Skeletal muscle satellite cell (primary cell): ENCODE data around the gene ALG5.
A peak's percentile ranks its signal among the peaks of the same experiment; 100 is the strongest.

ENCODE experiments used
- H3K27me3 ChIP-seq: 2 replicates; pipeline ENCODE4 v1.7.0; 2013; ENCODE audit warnings: low read length; ENCODE audit not compliant: control insufficient read depth, insufficient read depth
- H3K36me3 ChIP-seq: 2 replicates; pipeline ENCODE4 v1.7.0; 2013; ENCODE audit warnings: mild to moderate bottlenecking, control low read depth, low read length; ENCODE audit not compliant: insufficient read depth
- H3K4me1 ChIP-seq: 2 replicates; pipeline ENCODE4 v1.7.0; 2013; ENCODE audit warnings: low read length; ENCODE audit not compliant: control insufficient read depth, insufficient read depth
- H3K4me2 ChIP-seq: 2 replicates; pipeline ENCODE4 v1.7.0; 2013; ENCODE audit warnings: mild to moderate bottlenecking, low read length
- H3K4me3 ChIP-seq: 2 replicates; pipeline ENCODE4 v1.7.0; 2013; ENCODE audit warnings: low read length
- H3K9ac ChIP-seq: 2 replicates; pipeline ENCODE4 v1.7.0; 2013; ENCODE audit warnings: mild to moderate bottlenecking, low read depth, low read length, moderate library complexity
- H3K9me3 ChIP-seq: replicated peaks from 2 replicates; pipeline ENCODE4 v1.7.0; 2013; ENCODE audit warnings: mild to moderate bottlenecking, control low read depth, low read length

The ALG5 gene

GRCh38 chr13:37011788-37012187 lies 12.6 kb upstream of the ALG5 start:
- Histone ChIP-seq H3K27me3 (no peaks in the 10 kb centered on the region), H3K4me2 (no peak overlapping the region), H3K9me3 (no peaks in the 10 kb centered on the region), H3K4me1 (no peaks in the 10 kb centered on the region), H3K4me3 (no peak overlapping the region), H3K9ac (no peak overlapping the region), H3K36me3 (peaks cover 75% of the 10 kb centered on the region)

- Histone ChIP-seq H3K4me1 (no peaks in the 10 kb centered on the region), H3K4me3 (no peak overlapping the region), H3K9me3 (no peaks in the 10 kb centered on the region), H3K27me3 (no peaks in the 10 kb centered on the region), H3K9ac (no peak overlapping the region), H3K36me3 (peaks cover 77% of the 10 kb centered on the region), H3K4me2 (no peak overlapping the region)
Measured at GRCh38 chr13:37011002-37011401, 11.9 kb upstream of the ALG5 start.

- Histone ChIP-seq H3K4me2 (no peak overlapping the region), H3K9me3 (no peaks in the 10 kb centered on the region), H3K4me1 (no peaks in the 10 kb centered on the region), H3K4me3 (no peak overlapping the region), H3K9ac (no peak overlapping the region), H3K36me3 (peaks cover 71% of the 10 kb centered on the region), H3K27me3 (no peaks in the 10 kb centered on the region)
Measured at GRCh38 chr13:37010424-37010823, 11.3 kb upstream of the ALG5 start.

GRCh38 chr13:37009692-37010091 lies 10.6 kb upstream of the ALG5 start:
- Histone ChIP-seq H3K36me3 (peaks cover 73% of the 10 kb centered on the region), H3K4me1 (no peaks in the 10 kb centered on the region), H3K9ac (no peak overlapping the region), H3K9me3 (no peaks in the 10 kb centered on the region), H3K4me3 (no peak overlapping the region), H3K4me2 (no peak overlapping the region), H3K27me3 (no peaks in the 10 kb centered on the region)

- Histone ChIP-seq H3K27me3 (no peaks in the 10 kb centered on the region), H3K4me1 (peaks cover 24% of the 10 kb centered on the region), H3K4me3 (peak overlapping the region; percentile 83), H3K9ac (peak overlapping the region; percentile 95), H3K4me2 (peak overlapping the region; percentile 95), H3K9me3 (no peaks in the 10 kb centered on the region), H3K36me3 (peaks cover 29% of the 10 kb centered on the region)
Measured at GRCh38 chr13:37001921-37002250, 2.7 kb upstream of the ALG5 start.

GRCh38 chr13:36998624-36999041 lies 507 bp downstream of the ALG5 start:
- H3K36me3 ChIP-seq = peaks cover 26% of the 10 kb centered on the region
- H3K4me2 ChIP-seq = peak overlapping the region; percentile 95
- peaks cover 25% of the 10 kb centered on the region for H3K4me1 ChIP-seq
- peak overlapping the region; percentile 83 for H3K4me3 ChIP-seq
- peak overlapping the region; percentile 95 for H3K9ac ChIP-seq
- H3K9me3 ChIP-seq = no peaks in the 10 kb centered on the region
- H3K27me3 ChIP-seq = no peaks in the 10 kb centered on the region

GRCh38 chr13:36997716-36998427 lies 1.3 kb downstream of the ALG5 start:
- H3K9ac ChIP-seq = peak overlapping the region; percentile 95
- H3K27me3 ChIP-seq = no peaks in the 10 kb centered on the region
- peak overlapping the region; percentile 83 for H3K4me3 ChIP-seq
- H3K9me3 ChIP-seq = no peaks in the 10 kb centered on the region
- peaks cover 25% of the 10 kb centered on the region for H3K4me1 ChIP-seq
- peaks cover 27% of the 10 kb centered on the region for H3K36me3 ChIP-seq
- H3K4me2 ChIP-seq = peak overlapping the region; percentile 95

GRCh38 chr13:36992362-36992761 lies 6.8 kb downstream of the ALG5 start:
- Histone ChIP-seq H3K4me2 (no peak overlapping the region), H3K27me3 (no peaks in the 10 kb centered on the region), H3K9me3 (no peaks in the 10 kb centered on the region), H3K4me1 (peaks cover 6% of the 10 kb centered on the region), H3K9ac (no peak overlapping the region), H3K4me3 (no peak overlapping the region), H3K36me3 (peaks cover 78% of the 10 kb centered on the region)

- Histone ChIP-seq H3K27me3 (no peaks in the 10 kb centered on the region), H3K4me1 (peaks cover 8% of the 10 kb centered on the region), H3K4me2 (no peak overlapping the region), H3K9me3 (no peaks in the 10 kb centered on the region), H3K9ac (no peak overlapping the region), H3K4me3 (no peak overlapping the region), H3K36me3 (peaks cover 85% of the 10 kb centered on the region)
Measured at GRCh38 chr13:36986462-36987240, 12.5 kb downstream of the ALG5 start.

GRCh38 chr13:36981156-36981743 lies 17.9 kb downstream of the ALG5 start:
- Histone ChIP-seq H3K36me3 (peaks cover 56% of the 10 kb centered on the region), H3K9ac (no peak overlapping the region), H3K4me1 (peaks cover 5% of the 10 kb centered on the region), H3K27me3 (no peaks in the 10 kb centered on the region), H3K9me3 (no peaks in the 10 kb centered on the region), H3K4me3 (no peak overlapping the region), H3K4me2 (no peak overlapping the region)

GRCh38 chr13:36979361-36980050 lies 19.6 kb downstream of the ALG5 start:
- Histone ChIP-seq H3K36me3 (peaks cover 48% of the 10 kb centered on the region), H3K4me3 (no peak overlapping the region), H3K9me3 (no peaks in the 10 kb centered on the region), H3K4me2 (no peak overlapping the region), H3K4me1 (peaks cover 5% of the 10 kb centered on the region), H3K27me3 (no peaks in the 10 kb centered on the region), H3K9ac (no peak overlapping the region)
